ENCODE measurements around the gene SARS2.

SARS2 gene

GRCh38 chr19:38917516-38917915 is 13.0 kb downstream of the SARS2 start:
- DNase-seq: no peak

GRCh38 chr19:38915329-38916321 is 14.9 kb downstream of the SARS2 start:
- DNase-seq: no peak

- DNase-seq: no peak
Observed at GRCh38 chr19:38913958-38914357, 16.6 kb downstream of the SARS2 start.

GRCh38 chr19:38912600-38913514 is 17.7 kb downstream of the SARS2 start:
- peak; percentile 13 for DNase-seq

GRCh38 chr19:38911388-38912001 is 19.1 kb downstream of the SARS2 start:
- DNase-seq: no peak

- DNase-seq: no peak
Observed at GRCh38 chr19:38910488-38910887, 20.1 kb downstream of the SARS2 start.

GRCh38 chr19:38908911-38909310 is 21.7 kb downstream of the SARS2 start:
- no peak for DNase-seq

GRCh38 chr19:38907670-38908069 is 22.9 kb downstream of the SARS2 start:
- DNase-seq: no peak

GRCh38 chr19:38907227-38907626 is 23.3 kb downstream of the SARS2 start:
- DNase-seq: no peak

GRCh38 chr19:38905620-38906019 is 24.9 kb downstream of the SARS2 start:
- no peak for DNase-seq

- DNase-seq: no peak
Observed at GRCh38 chr19:38904581-38905539, 25.7 kb downstream of the SARS2 start.

- no peak for DNase-seq
Observed at GRCh38 chr19:38901683-38902082, 28.9 kb downstream of the SARS2 start.

- no peak for DNase-seq
Observed at GRCh38 chr19:38900743-38901190, 29.8 kb downstream of the SARS2 start.

- peak; percentile 90 for DNase-seq
Observed at GRCh38 chr19:38900202-38900629, 30.3 kb downstream of the SARS2 start.

- DNase-seq: peak; percentile 100
Observed at GRCh38 chr19:38899447-38900201, 30.9 kb downstream of the SARS2 start, which contains the start of the genes NFKBIB and SIRT2. Gene NFKBIB (plus strand): TSS chr19:38899969. CDS start chr19:38900033, 64 bp downstream. Gene SIRT2 (minus strand): TSS chr19:38899618. CDS start chr19:38899521, 97 bp downstream.

GRCh38 chr19:38898788-38899446 is 31.6 kb downstream of the SARS2 start:
- DNase-seq: no peak

- no peak for DNase-seq
Observed at GRCh38 chr19:38894968-38895367, 35.6 kb downstream of the SARS2 start.

GRCh38 chr19:38893341-38893771 is 37.2 kb downstream of the SARS2 start:
- DNase-seq: no peak

- no peak for DNase-seq
Observed at GRCh38 chr19:38892841-38893240, 37.7 kb downstream of the SARS2 start.

GRCh38 chr19:38891771-38892170 is 38.8 kb downstream of the SARS2 start:
- no peak for DNase-seq

Data from NCI-H2171 treated with DMSO at 0.1 percent for 48 hours (cell line).